HAP-1 (cell line): ENCODE data around the gene CEP41.

Experiments used
- DNase-seq, 2 experiments: peaks; one replicate each; pipeline ENCODE4 v3.0.0-alpha.2; 2016 to 2020; ENCODE audit warnings: low spot score in 2 of 2
- H3K27me3 ChIP-seq: fragments of 250-450 bp; sonication (Bioruptor Pico); 2 replicates; pipeline ENCODE4 v1.5.1; 2020; ENCODE audit warnings: low read depth, mild to moderate bottlenecking, moderate library complexity
- H3K36me3 ChIP-seq: fragments of 250-450 bp; sonication (Bioruptor Pico); replicated peaks from 2 replicates; pipeline ENCODE4 v1.5.1; 2020; ENCODE audit warnings: mild to moderate bottlenecking
- H3K4me1 ChIP-seq: fragments of 250-450 bp; sonication (Bioruptor Pico); 2 replicates; pipeline ENCODE4 v1.5.1; 2020; ENCODE audit warnings: mild to moderate bottlenecking
- H3K4me3 ChIP-seq: fragments of 250-450 bp; sonication (Bioruptor Pico); 2 replicates; pipeline ENCODE4 v1.5.1; 2020; ENCODE audit warnings: mild to moderate bottlenecking, moderate library complexity
- H3K9me3 ChIP-seq: fragments of 250-450 bp; sonication (Bioruptor Pico); 2 replicates; pipeline ENCODE4 v1.5.1; 2020; ENCODE audit warnings: mild to moderate bottlenecking, moderate library complexity
- in situ Hi-C: fragments of 300-500 bp; cut with MboI; formaldehyde crosslinking; loops from 3 replicates; pipeline ENCODE4 v1.14.3; 2020; ENCODE audit warnings: low sequenced_read_pairs, inconsistent platforms, mixed read lengths

CEP41 gene

GRCh38 chr7:130349911-130350782 lies 90.7 kb downstream of the CEP41 start:
- no peaks in the 10 kb centered on the region for H3K36me3 ChIP-seq
- in situ Hi-C loops, result no loop called here
- H3K4me1 ChIP-seq, result peaks cover 4% of the 10 kb centered on the region
- no peaks in the 10 kb centered on the region for H3K9me3 ChIP-seq
- DNase-seq, result no peak
- no peaks in the 10 kb centered on the region for H3K27me3 ChIP-seq
- H3K4me3 ChIP-seq, result no peak overlapping the region

GRCh38 chr7:130346941-130347340 lies 93.9 kb downstream of the CEP41 start:
- no peak overlapping the region for H3K4me3 ChIP-seq
- no peak for DNase-seq
- H3K9me3 ChIP-seq, result no peaks in the 10 kb centered on the region
- H3K27me3 ChIP-seq, result no peaks in the 10 kb centered on the region
- peaks cover 11% of the 10 kb centered on the region for H3K4me1 ChIP-seq
- in situ Hi-C loops, result no loop called here
- no peaks in the 10 kb centered on the region for H3K36me3 ChIP-seq

- peaks cover 11% of the 10 kb centered on the region for H3K4me1 ChIP-seq
- no peaks in the 10 kb centered on the region for H3K9me3 ChIP-seq
- in situ Hi-C loops, result no loop called here
- H3K27me3 ChIP-seq, result no peaks in the 10 kb centered on the region
- no peak overlapping the region for H3K4me3 ChIP-seq
- DNase-seq, result no peak
- H3K36me3 ChIP-seq, result no peaks in the 10 kb centered on the region
Observed at GRCh38 chr7:130346177-130346905, 94.5 kb downstream of the CEP41 start.

- Histone ChIP-seq H3K36me3 (no peaks in the 10 kb centered on the region), H3K4me1 (peaks cover 11% of the 10 kb centered on the region), H3K9me3 (no peaks in the 10 kb centered on the region), H3K27me3 (no peaks in the 10 kb centered on the region), H3K4me3 (no peak overlapping the region)
- peak in 1 of 2 experiments; percentile 24 for DNase-seq
- in situ Hi-C loops, result no loop called here
Observed at GRCh38 chr7:130345725-130346124, 95.1 kb downstream of the CEP41 start.

- no peak for DNase-seq
- no peaks in the 10 kb centered on the region for H3K36me3 ChIP-seq
- H3K27me3 ChIP-seq, result no peaks in the 10 kb centered on the region
- peaks cover 11% of the 10 kb centered on the region for H3K4me1 ChIP-seq
- in situ Hi-C loops, result no loop called here
- no peaks in the 10 kb centered on the region for H3K9me3 ChIP-seq
- no peak overlapping the region for H3K4me3 ChIP-seq
Observed at GRCh38 chr7:130345136-130345535, 95.7 kb downstream of the CEP41 start.

DNA sequence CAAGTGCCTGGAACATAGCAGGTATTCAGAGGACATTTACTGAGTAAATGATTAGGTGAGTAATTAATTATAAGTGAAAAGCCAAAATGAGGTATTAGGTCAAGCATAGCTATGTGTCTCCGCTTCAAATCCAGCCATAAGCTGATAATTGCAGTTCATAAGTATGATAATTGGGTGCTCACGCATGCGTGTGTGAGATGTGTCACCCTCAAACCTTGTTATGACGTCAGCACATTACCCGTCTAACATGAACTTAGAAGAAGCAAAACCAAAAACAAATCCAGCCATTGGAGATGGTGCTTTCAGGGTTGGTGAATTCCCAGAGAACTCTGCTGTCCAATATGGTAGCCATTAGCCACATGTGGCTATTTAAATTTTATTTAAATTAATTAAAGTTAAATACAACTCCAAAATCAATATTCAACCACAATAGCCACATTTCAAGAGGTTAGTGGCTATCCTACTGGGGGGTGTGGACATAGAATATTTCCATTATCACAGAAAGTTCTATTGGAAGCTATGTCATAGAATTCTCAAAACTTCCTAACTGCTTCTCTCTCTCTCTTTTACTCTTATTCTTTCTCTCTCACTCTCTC lies 96.4 kb downstream of the CEP41 start, which contains the start of gene CPA5:
TSS of gene CPA5 (plus strand) at position 546 of the 596 bp plus-strand sequence. CDS start 1,670 bp downstream, outside the sequence.
- H3K4me3 ChIP-seq, result no peak within 1 kb of the TSS
- DNase-seq, result no peak
- H3K36me3 ChIP-seq, result no peaks in the 10 kb centered on the region
- H3K9me3 ChIP-seq, result no peaks in the 10 kb centered on the region
- H3K27me3 ChIP-seq, result no peaks in the 10 kb centered on the region
- peaks cover 11% of the 10 kb centered on the region for H3K4me1 ChIP-seq
- in situ Hi-C loops, result no loop called here
